K562 (cell line): ENCODE measurements around the gene SPDYE4. TPM values are rescaled to one million over a fixed set of nuclear protein-coding genes. Genes with fewer than 3 reads are reported as not detected.

ENCODE experiments used
- ATAC-seq: fragments of 200-7000 bp; cut with Tn5 transposase; 3 replicates; pipeline ENCODE4 v1.9.1; 2020; ENCODE audit warnings: moderate library complexity
- BruUV-seq: library from RNA; stranded (reverse); fragments of 400-500 nt; replicated peaks from 2 replicates; lab custom pipeline; 2021; lab: Mats Ljungman, UMichigan
- CTCF ChIA-PET: fragments of 300-600 bp; formaldehyde crosslinking; extraction: SDS; loops from one replicate; lab custom pipeline; 2021; ENCODE audit warnings: low intra/inter-chr PET ratio; lab: Yijun Ruan, JAX
- POLR2A ChIA-PET: fragments of 300-600, 350-650 bp; sonication (Branson Sonifier 250); formaldehyde crosslinking; extraction: SDS; loops from one replicate; lab custom pipeline; 2021; ENCODE audit warnings: antibody characterized with exemption, inconsistent platforms; lab: Yijun Ruan, JAX
- DNase-seq, 4 experiments: peaks; one replicate each; pipeline versions ENCODE4 v3.0.0 to v3.0.0-alpha.2; 2011 to 2018; ENCODE audit warnings: low spot score in 3 of 4, mixed read lengths in 3 of 4; ENCODE audit errors: extremely low read depth in 1 of 4
- FAIRE-seq: peaks from 2 replicates; lab custom pipeline; 2011; peaks lifted over from hg19 to GRCh38; lab: Jason Lieb, UNC
- H2AFZ ChIP-seq: 2 replicates; pipeline ENCODE4 v1.6.0; 2011; ENCODE audit warnings: low read depth, low read length, control low read depth, inconsistent platforms
- H3K27ac ChIP-seq: fragments of 200-600 bp; 3 replicates; pipeline ENCODE4 v1.8.0; 2011; ENCODE audit warnings: low read depth, mild to moderate bottlenecking, control low read depth, inconsistent platforms, low read length, moderate library complexity, mixed read lengths; ENCODE audit errors: extremely low read depth
- H3K27me3 ChIP-seq, 2 experiments: fragments of 300-600 bp in 1 of 2; 2 replicates in 1 of 2; 3 replicates in 1 of 2; pipeline versions ENCODE4 v1.6.0 to v1.8.0; 2011; ENCODE audit warnings: inconsistent platforms in 2 of 2, low read length in 2 of 2, mild to moderate bottlenecking in 1 of 2, mixed read lengths in 1 of 2, moderate library complexity in 1 of 2; ENCODE audit not compliant: control insufficient read depth in 2 of 2, insufficient read depth in 2 of 2
- H3K36me3 ChIP-seq: fragments of 300-600 bp; 3 replicates; pipeline ENCODE4 v1.8.0; 2011; ENCODE audit warnings: mild to moderate bottlenecking, low read length, inconsistent platforms; ENCODE audit not compliant: control insufficient read depth, insufficient read depth
- H3K4me1 ChIP-seq, 2 experiments: fragments of 200-600 bp in 1 of 2; replicated peaks in 1 of 2; 2 replicates in 1 of 2; 3 replicates in 1 of 2; pipeline versions ENCODE4 v1.5.1 to v1.8.0; 2011; ENCODE audit warnings: inconsistent platforms in 2 of 2, low read length in 2 of 2, mild to moderate bottlenecking in 1 of 2, mixed read lengths in 1 of 2, moderate library complexity in 1 of 2; ENCODE audit not compliant: control insufficient read depth in 2 of 2, insufficient read depth in 2 of 2
- H3K4me2 ChIP-seq: 2 replicates; pipeline ENCODE4 v1.6.1; 2011; ENCODE audit warnings: low read length, control low read depth, inconsistent platforms, mixed read lengths; ENCODE audit not compliant: insufficient read depth
- H3K4me3 ChIP-seq: fragments of 200-600 bp; sonication (generic), shearing (Covaris generic); 2 replicates; pipeline ENCODE4 v1.5.1; 2016; ENCODE audit warnings: control low read depth, inconsistent platforms
- H3K79me2 ChIP-seq: fragments of 200-600 bp; 3 replicates; pipeline ENCODE4 v1.8.0; 2011; ENCODE audit warnings: low read length, inconsistent platforms; ENCODE audit not compliant: control insufficient read depth, insufficient read depth
- H3K9ac ChIP-seq, 2 experiments: 2 replicates each; pipeline versions ENCODE4 v1.6.0 to v1.6.1; 2011; ENCODE audit warnings: low read depth in 2 of 2, low read length in 2 of 2, control low read depth in 1 of 2, inconsistent platforms in 1 of 2, mild to moderate bottlenecking in 1 of 2, mixed read lengths in 1 of 2; ENCODE audit not compliant: insufficient read depth in 1 of 2
- H3K9me1 ChIP-seq: one replicate; pipeline ENCODE4 v1.6.0; 2011; ENCODE audit warnings: inconsistent platforms, mild to moderate bottlenecking, low read length, moderate library complexity; ENCODE audit not compliant: control insufficient read depth, insufficient read depth
- H3K9me3 ChIP-seq: replicated peaks from 2 replicates; pipeline ENCODE4 v1.5.1; 2011; ENCODE audit warnings: low read depth, low read length, inconsistent platforms; ENCODE audit not compliant: control insufficient read depth, insufficient read depth
- H4K20me1 ChIP-seq: replicated peaks from 2 replicates; pipeline ENCODE4 v1.6.1; 2011; ENCODE audit warnings: low read length, inconsistent platforms, mixed read lengths; ENCODE audit not compliant: control insufficient read depth, insufficient read depth
- IFI16 ChIP-seq: fragments of 250-450 bp; sonication (Bioruptor Pico); IDR thresholded peaks from 2 replicates; pipeline ENCODE4 v2.1.2; 2022; ENCODE audit warnings: mild to moderate bottlenecking, inconsistent platforms
- KDM2B ChIP-seq: fragments of 250-450 bp; sonication (Bioruptor Pico); IDR thresholded peaks from 2 replicates; pipeline ENCODE4 v1.8.0; 2021; ENCODE audit warnings: mild to moderate bottlenecking, moderate library complexity
- RBM17 ChIP-seq: fragments of 200-400 bp; formaldehyde crosslinking; IDR thresholded peaks from 2 replicates; pipeline ENCODE4 v1.6.1; 2017; ENCODE audit warnings: low read depth, mild to moderate bottlenecking, low read length, borderline replicate concordance
- SFPQ ChIP-seq: fragments of 200-400 bp; formaldehyde crosslinking; IDR thresholded peaks from 2 replicates; pipeline ENCODE4 v1.6.1; 2017; ENCODE audit warnings: mild to moderate bottlenecking, low read depth, low read length, moderate library complexity
- TAF1 ChIP-seq: IDR thresholded peaks from 2 replicates; pipeline ENCODE4 v1.6.1; 2011; ENCODE audit warnings: mild to moderate bottlenecking, low read length, moderate library complexity; ENCODE audit not compliant: insufficient read depth, control insufficient read depth, severe bottlenecking; ENCODE audit errors: extremely low read depth
- TAL1 ChIP-seq: fragments of 450-650 bp; IDR thresholded peaks from 2 replicates; pipeline ENCODE4 v1.6.1; 2016; ENCODE audit warnings: mild to moderate bottlenecking
- THRA ChIP-seq: fragments of 450-650 bp; IDR thresholded peaks from 2 replicates; pipeline ENCODE4 v1.6.1; 2017; ENCODE audit warnings: mild to moderate bottlenecking, moderate library complexity
- ZBTB12 ChIP-seq: fragments of 250-450 bp; sonication (Bioruptor Pico); IDR thresholded peaks from 2 replicates; pipeline ENCODE4 v1.4.0; 2020
- ZNF668 ChIP-seq: fragments of 250-450 bp; sonication (Bioruptor Pico); IDR thresholded peaks from 2 replicates; pipeline ENCODE4 v1.8.0; 2022; ENCODE audit warnings: mild to moderate bottlenecking, inconsistent platforms
- ZNF696 ChIP-seq: fragments of 250-450 bp; sonication (Bioruptor Pico); conservative IDR thresholded peaks from 2 replicates; pipeline ENCODE4 v1.4.0; 2020; ENCODE audit warnings: mild to moderate bottlenecking, moderate library complexity
- ZNF79 ChIP-seq: fragments of 250-450 bp; sonication (Bioruptor Pico); IDR thresholded peaks from 2 replicates; pipeline ENCODE4 v1.4.0; 2020; ENCODE audit warnings: low read depth, mild to moderate bottlenecking, moderate library complexity
- WGBS: fragments of 100-300 bp; shearing (Covaris generic); methylation state at CpG from one replicate; pipeline ENCODE4 v1.1.6; 2016; ENCODE audit warnings: low coverage, mixed read lengths; ENCODE audit not compliant: insufficient coverage; ENCODE audit errors: missing lambda C conversion rate; 5-methylcytosine and 5-hydroxymethylcytosine counted together
- in situ Hi-C: fragments of 300-500 bp; cut with MboI; formaldehyde crosslinking; loops from 4 replicates; pipeline ENCODE4 v1.15.0; 2018; ENCODE audit warnings: inconsistent platforms, mixed read lengths
- intact Hi-C: fragments of 100-400 bp; cut with micrococcal nuclease; formaldehyde crosslinking; loops from 2 replicates; pipeline ENCODE4 v1.14.2; 2022
- polyA plus RNA-seq, 8 experiments: library from polyadenylated mRNA; depleted of rRNA in 4 of 8; stranded (reverse) in 5 of 8; unstranded in 3 of 8; fragments of >200 nt; fragmentation: Nextera tagmentation in 2 of 8; fragmentation: Illumina TruSeq in 1 of 8; extraction: Ambion mirVana in 2 of 8; extraction: Trizol in 1 of 8; gene quantifications; 2 replicates each; pipeline versions ENCODE4 v1.2.1 to v1.2.3, GENCODE V29; 2011 to 2014; ENCODE audit warnings: inconsistent platforms in 1 of 8, missing spikeins in 1 of 8
- total RNA-seq, 7 experiments: library from RNA; depleted of rRNA in 6 of 7; stranded (reverse); fragments of >200 nt in 6 of 7; fragmentation: Illumina TruSeq in 2 of 7; extraction: Trizol in 2 of 7; gene quantifications; 2 replicates each; pipeline versions ENCODE4 v1.2.1 to v1.2.3, GENCODE V29; 2011 to 2021; ENCODE audit warnings: low replicate concordance in 1 of 7
- TF ChIP-seq, protein P1 (sequence below): fragments of 200-800 bp; sonication (Bioruptor generic); IDR thresholded peaks from 2 replicates; pipeline ENCODE4 v1.6.1; 2016; ENCODE audit warnings: missing genetic modification characterization, missing compliant biosample characterization

Gene SPDYE4
- total and polyA plus RNA-seq, 9 of the 15 experiments (the other 6 are each of a cell fraction or from before 2014, with no cell fraction given): not detected

DNA sequence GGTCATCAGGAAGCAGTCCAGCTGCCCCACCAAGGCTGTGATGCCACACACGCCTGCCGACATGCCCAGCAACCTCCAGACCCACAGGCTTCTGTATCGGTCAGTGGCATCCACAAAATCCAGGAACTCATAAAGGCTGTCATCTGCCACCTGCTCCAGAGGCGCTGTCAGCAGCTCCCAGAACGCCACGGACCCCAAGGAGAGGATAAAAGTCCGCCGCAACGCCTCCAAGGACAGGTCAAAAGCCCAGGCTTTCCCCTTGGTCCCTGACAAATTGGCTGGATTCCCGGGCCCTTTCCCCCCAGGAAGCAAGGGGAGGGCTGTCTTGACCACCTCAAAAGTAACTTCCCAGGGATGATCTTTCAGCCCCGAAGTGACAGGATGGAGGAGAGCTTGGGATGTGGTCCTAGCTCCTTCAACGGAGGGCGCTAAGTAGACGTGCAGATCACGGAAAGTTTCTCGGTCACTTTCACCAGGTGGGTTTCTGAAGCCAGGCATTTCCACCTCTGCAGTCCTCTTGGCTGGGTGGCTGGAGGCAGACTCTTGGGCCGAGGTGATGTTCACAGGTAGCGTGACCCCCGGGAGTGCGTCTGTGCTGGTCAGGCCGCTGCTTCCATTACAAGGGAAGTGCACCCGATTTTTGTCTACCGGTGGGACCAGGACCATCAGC, 40.0 kb upstream of the SPDYE4 start:
- ChIA-PET POLR2A (no interaction called here), CTCF (no interaction called here)
- peaks cover 0 to 8% of the 10 kb centered on the region in 2 experiments; a peak in 2 of 5 replicates for H3K4me1 ChIP-seq
- no peak for DNase-seq
- no peak overlapping the region for H2AFZ ChIP-seq
- no peak for ATAC-seq
- no peaks in the 10 kb centered on the region for H3K9me3 ChIP-seq
- intact Hi-C loops (no loop called here), in situ Hi-C loops (loop anchor here (5.0 to 25.0 kb wide), 2 partner anchors 94 to 736 kb away; no protein-coding TSS in a partner anchor)
- H3K4me2 ChIP-seq: no peak overlapping the region
- WGBS: 3% methylated on average over 20 of the region's 23 CpGs
- no peaks in the 10 kb centered on the region for H3K9me1 ChIP-seq
- no peak overlapping the region for H3K4me3 ChIP-seq
- H3K36me3 ChIP-seq: no peaks in the 10 kb centered on the region
- no peak overlapping the region for H3K9ac ChIP-seq
- no peak for FAIRE-seq
- BruUV-seq: no TSS peak
- no peaks in the 10 kb centered on the region; the same call in 1 of the 2 replicates for H4K20me1 ChIP-seq
- H3K79me2 ChIP-seq: no peaks in the 10 kb centered on the region
- peaks cover 0 to 34% of the 10 kb centered on the region in 2 experiments; a peak in 4 of 5 replicates for H3K27me3 ChIP-seq
- no peak overlapping the region for H3K27ac ChIP-seq
- TF ChIP-seq, protein P1, sequence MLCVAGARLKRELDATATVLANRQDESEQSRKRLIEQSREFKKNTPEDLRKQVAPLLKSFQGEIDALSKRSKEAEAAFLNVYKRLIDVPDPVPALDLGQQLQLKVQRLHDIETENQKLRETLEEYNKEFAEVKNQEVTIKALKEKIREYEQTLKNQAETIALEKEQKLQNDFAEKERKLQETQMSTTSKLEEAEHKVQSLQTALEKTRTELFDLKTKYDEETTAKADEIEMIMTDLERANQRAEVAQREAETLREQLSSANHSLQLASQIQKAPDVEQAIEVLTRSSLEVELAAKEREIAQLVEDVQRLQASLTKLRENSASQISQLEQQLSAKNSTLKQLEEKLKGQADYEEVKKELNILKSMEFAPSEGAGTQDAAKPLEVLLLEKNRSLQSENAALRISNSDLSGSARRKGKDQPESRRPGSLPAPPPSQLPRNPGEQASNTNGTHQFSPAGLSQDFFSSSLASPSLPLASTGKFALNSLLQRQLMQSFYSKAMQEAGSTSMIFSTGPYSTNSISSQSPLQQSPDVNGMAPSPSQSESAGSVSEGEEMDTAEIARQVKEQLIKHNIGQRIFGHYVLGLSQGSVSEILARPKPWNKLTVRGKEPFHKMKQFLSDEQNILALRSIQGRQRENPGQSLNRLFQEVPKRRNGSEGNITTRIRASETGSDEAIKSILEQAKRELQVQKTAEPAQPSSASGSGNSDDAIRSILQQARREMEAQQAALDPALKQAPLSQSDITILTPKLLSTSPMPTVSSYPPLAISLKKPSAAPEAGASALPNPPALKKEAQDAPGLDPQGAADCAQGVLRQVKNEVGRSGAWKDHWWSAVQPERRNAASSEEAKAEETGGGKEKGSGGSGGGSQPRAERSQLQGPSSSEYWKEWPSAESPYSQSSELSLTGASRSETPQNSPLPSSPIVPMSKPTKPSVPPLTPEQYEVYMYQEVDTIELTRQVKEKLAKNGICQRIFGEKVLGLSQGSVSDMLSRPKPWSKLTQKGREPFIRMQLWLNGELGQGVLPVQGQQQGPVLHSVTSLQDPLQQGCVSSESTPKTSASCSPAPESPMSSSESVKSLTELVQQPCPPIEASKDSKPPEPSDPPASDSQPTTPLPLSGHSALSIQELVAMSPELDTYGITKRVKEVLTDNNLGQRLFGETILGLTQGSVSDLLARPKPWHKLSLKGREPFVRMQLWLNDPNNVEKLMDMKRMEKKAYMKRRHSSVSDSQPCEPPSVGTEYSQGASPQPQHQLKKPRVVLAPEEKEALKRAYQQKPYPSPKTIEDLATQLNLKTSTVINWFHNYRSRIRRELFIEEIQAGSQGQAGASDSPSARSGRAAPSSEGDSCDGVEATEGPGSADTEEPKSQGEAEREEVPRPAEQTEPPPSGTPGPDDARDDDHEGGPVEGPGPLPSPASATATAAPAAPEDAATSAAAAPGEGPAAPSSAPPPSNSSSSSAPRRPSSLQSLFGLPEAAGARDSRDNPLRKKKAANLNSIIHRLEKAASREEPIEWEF (CRISPR knock-in tag): no peak
- no peak for TF ChIP-seq ZNF696 (CRISPR knock-in tag)
- no peak for TF ChIP-seq TAF1
- TF ChIP-seq SFPQ: no peak
- TF ChIP-seq IFI16 (CRISPR knock-in tag): no peak
- TF ChIP-seq TAL1: no peak
- no peak for TF ChIP-seq ZNF668 (CRISPR knock-in tag)
- no peak for TF ChIP-seq RBM17
- TF ChIP-seq ZNF79 (CRISPR knock-in tag): no peak
- TF ChIP-seq KDM2B (CRISPR knock-in tag): no peak
- no peak for TF ChIP-seq THRA
- no peak for TF ChIP-seq ZBTB12
